HG02884 (cell line): ENCODE data around the gene ERMARD.

ENCODE experiments used
- ATAC-seq: cut with Tn5 transposase; IDR thresholded peaks from one replicate; pipeline ENCODE4 v1.9.1; 2021; ENCODE audit warnings: mild to moderate bottlenecking, moderate library complexity; ENCODE audit not compliant: unreplicated experiment

Gene ERMARD

GRCh38 chr6:169783401-169783800 is 32.0 kb downstream of the ERMARD start:
- ATAC-seq: no peak

DNA sequence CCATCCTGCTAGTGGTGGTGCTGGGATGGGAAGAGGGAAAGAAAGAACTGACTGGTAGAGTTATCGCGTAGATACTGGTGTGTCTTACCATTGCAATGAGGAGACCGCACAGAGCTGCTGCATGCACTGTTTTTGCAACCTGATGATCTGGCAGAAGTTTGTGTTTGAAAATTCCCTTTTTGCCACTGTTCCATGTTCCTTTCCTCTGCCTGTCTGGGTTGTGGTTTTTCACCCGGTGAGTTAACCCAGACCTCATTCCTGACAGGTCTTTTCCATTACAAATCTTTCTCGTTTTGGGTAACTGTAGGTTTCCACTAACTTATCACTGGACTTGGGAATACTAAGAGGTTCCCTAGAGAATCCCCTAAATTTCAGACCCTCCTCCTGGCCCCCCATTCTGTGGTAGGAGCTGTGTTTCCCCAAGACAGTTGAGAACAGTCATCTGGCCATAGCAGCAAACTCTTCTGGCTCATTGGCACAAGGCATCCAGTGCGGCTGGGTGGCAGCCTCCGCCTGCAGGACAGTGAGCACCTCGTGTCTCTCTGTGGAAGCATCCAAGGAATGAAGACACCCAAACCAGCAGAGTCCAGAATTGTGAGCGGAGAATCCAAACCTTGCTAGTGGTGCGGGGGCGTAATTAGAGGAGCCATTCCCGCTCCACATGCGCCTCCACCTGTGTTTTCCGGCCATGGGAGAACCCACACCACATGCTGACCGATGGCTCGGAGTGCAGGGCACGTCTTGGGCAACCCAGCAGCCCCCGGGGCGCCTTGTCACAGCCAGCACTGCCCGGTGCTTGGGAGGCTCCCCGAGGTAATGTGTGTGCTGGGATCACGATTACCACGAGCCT is 32.8 kb downstream of the ERMARD start:
- ATAC-seq: no peak

GRCh38 chr6:169784821-169785340 is 33.5 kb downstream of the ERMARD start:
- no peak for ATAC-seq

- ATAC-seq: no peak
Observed at GRCh38 chr6:169785566-169785965, 34.1 kb downstream of the ERMARD start.

DNA sequence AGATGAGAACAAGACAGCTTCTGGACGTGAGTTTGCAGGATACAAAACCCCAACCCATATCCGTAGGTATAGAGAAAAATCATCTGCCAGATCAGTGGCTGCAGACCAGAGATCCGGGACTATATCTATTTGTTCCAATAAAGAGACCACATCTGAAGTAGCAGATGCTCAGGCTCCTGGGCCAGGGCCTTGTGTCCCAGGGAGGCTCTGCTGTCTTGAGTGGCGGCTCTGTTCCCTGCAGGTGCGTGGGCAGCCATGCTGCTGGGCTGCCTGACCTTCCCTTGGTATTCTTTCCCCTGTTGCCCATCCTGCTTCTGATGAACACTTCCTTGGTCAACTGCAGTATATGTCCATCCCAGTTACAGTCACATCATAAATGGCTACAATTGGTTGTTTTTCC is 34.9 kb downstream of the ERMARD start:
- ATAC-seq: no peak

GRCh38 chr6:169787797-169788196 is 36.4 kb downstream of the ERMARD start:
- ATAC-seq: no peak

- ATAC-seq: no peak
Observed at GRCh38 chr6:169788809-169789145, 37.4 kb downstream of the ERMARD start.

DNA sequence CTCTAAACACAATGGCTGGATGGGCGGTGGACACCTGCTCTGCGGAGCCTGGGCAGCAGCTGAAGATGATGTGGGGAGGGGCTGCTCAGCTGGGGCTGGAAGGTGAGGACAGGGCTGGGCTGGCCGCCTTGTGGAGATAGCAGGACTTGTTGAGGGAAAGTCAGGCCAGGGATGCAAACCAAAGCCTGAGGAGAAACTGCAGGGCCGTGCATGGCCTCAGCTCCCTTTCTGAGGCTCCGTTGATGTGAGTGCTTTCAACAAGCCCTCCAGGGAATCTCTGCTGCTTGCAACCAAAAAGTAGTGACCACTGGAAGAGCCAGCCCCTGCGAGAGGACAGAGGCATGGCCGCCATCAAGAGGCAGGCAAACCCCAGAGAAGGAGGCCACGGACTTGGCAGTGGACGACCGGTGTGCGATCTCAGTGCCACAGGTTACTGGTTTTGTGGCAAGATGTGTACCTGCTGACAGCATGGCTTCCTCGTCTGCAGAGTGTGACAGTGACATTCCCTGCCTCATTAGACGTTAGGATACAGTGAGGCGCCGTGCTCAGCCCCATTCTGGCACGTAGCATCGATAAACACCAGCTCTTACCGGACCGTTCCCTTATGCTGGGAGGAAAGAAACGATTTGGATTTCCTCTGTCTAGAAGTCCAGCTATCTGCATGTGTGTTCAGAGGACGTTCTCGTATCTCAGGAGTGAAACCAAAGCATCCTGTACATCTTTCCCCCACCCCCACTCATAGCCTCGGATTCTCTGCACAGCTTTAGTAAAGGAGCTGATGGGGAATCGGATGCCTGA is 37.9 kb downstream of the ERMARD start:
- no peak for ATAC-seq

DNA sequence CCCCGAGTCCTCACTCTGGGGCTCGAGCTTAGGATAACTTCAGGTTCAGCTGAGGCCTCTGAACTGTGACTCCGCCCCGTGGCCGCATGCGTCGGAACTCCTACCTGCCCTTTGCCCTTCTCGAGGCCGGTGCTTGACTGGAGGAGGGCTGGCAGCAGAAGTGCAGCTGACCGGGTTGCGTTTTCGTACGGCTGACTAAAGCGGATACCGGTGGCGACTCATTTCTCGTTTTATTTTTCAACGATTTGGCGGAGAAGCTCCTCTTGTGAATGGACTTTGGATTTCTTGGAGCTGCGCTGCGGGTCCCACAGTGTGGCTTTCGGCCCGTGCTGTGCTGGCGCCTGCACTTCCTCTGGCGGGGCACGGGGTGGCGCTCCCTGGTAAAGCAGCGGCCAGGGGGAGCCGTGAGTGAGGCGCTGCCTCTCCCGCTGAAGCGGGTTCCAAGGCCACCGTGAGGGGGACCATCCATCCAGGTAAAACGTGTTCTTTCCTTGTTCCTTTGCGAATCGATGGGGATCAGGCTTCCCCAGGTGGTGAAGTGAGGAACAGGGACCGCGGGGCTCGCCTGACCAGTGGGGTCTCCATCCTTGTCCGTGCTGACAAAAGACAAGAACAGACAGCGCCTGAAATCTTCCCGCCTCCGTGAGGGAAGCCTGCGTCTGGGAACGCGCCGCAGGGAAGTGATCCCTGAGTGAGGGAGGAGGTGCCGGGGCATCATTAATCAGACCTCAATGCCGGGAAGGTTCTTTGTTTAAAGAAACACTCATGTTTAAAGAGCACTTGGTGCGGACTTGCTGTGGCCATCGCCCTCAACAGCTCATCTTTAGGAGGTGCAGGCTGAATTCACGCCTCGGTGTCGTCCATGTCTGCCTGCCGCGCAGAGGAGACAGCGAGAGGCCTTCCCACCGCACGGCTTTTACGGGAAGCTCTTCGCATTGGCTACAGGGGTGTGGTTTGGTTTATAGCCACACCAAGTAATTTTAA is 38.8 kb downstream of the ERMARD start:
- ATAC-seq: peak; percentile 94

- ATAC-seq: no peak
Observed at GRCh38 chr6:169791721-169792131, 40.3 kb downstream of the ERMARD start.

DNA sequence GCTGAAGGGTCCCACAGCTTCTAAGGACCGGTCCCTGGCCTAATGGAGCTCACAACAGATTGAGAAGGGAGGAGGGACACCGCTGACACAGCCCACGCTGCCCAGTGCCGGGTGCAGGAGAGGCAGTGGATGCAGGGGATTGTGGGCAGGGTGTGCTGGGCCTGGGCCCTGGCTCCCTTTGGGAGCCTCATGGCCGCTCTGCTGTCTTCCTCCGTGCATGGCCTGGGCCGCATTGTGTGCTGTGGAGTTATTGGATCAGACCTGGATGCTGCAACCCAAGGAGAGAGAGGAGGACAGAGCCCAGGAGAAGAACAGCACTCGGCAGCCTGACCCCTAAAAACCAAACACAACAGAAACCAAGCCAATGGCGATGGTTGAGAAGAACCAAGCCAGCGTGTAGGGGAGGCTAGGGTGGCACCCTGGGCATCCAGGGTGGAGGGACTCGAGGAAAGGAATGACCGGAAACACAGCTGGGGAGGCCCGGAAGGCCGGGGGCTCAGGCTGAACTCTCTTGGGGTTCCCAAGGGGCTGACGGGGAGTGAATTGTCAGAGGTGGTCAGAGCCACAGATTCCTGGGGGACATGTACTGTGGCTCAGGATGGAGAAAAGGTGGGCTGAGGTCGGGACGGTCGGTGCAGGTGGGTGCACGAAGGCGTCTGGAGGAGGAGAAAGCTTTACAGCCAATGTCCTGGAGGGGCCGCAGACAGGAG is 41.0 kb downstream of the ERMARD start:
- ATAC-seq: no peak

DNA sequence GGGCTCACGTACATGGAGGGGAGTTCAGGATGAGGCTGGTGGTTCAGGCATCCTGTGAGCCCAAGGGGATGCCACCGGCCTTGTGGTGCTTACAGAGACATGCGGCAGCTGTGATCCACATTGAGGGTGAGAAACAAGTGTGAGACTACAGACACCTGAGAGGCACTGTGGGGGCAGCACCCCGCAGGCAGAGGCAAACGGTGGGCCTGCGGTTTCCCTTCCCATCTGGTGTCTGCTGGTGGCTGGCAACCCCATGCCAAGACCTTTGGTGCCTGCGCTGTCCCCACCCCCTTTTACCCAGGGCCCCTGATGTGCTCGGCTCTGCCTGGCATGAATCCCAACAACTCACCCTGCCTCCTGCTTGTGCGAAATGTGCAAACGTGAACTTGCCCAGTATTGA is 42.0 kb downstream of the ERMARD start:
- no peak for ATAC-seq

GRCh38 chr6:169794317-169795055 is 43.1 kb downstream of the ERMARD start:
- no peak for ATAC-seq

GRCh38 chr6:169795196-169795595 is 43.8 kb downstream of the ERMARD start:
- no peak for ATAC-seq

- no peak for ATAC-seq
Observed at GRCh38 chr6:169798764-169799473, 47.5 kb downstream of the ERMARD start.

DNA sequence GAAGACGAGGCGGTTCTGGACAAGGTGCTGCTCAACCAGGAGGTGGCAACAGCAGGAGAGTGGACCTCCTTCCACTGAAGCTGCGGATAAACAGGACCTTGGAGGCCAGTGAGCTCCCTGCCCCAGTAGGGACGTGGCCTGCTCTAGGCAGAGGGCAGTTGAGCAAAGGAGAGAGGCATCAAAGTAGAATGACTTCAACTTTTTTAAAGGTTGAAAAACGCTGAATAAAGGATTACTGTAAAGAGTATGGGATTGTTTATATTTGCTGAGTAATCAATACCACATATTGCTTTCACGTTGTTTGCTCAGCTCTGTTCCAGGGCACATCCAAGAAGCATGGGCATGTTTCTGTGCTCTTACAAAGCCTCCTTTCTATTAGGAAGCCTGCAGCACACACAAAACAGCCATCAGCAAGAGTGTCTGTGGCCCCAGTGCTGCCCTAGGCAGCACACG is 48.1 kb downstream of the ERMARD start:
- no peak for ATAC-seq

DNA sequence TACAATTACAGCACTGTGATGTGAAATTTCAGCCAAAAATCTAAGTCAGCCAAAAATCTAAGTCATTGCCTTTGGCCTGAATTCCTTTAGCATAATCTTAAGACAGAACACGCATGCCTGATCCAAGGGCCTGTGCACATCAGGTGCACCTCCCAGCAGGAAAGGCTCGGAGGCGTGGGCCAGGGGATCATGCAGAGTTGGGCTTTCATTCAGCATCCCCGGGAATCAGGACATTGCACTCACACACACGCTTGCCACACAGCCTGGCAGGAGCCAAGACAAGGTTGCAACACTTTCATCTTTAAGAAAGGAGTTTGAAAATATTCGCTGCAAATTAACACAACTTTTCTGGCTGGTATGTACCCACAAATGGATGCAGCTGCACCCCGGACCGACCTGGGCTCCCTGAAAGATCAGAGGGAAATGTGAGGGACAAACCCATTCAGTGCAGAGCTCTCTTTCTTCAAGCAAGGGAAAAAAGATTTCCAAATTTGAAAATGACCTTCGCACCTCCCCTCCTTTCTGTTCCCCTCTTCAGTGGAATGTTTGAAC is 48.8 kb downstream of the ERMARD start:
- ATAC-seq: no peak

GRCh38 chr6:169800668-169801395 is 49.4 kb downstream of the ERMARD start:
- no peak for ATAC-seq
